ENCODE measurements around the gene AFTPH.

The AFTPH gene

DNA sequence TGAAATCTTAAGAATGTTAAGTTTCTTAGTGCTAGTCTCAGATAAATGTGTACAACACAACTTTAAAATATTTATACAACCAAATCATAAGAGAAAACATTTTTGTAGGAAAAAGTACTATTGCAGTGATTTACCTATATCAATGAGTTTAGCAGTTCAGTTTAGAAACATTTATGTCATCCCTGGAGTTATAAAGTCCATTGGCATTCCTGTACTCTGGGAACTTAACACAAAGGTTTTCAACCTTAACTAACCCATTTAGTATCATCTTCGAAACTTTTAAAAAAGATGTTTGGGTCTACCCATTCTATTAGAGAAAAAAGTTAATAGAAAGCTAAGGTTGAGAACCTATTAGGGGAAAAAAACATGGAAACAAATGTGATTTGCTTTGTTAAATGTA, 10.9 kb downstream of the AFTPH start:
- DNase-seq: no peak
- in situ Hi-C loops (cut with MboI; ENCODE audit: low pct_unique_long_range_greater_than_20kb, low sequenced_read_pairs): no loop called here

DNA sequence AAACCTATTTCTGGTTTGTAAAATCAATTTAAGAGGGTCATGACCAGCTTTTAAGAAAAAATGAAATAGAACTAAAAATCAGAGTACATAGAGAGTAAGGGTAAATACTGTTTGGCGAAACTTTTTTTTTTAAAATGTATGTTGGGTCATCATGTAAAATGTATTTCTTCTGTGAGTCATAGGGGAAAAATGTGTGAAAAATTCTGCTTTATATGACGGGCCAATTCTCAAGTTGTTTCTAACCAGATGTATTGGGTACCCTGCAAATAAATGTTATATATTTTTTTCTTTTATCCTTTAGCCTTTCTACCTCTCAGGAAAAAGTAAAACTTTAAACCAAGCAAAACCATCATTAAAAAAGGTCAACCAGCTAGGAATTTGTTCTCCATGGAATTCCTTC, 13.9 kb downstream of the AFTPH start:
- no peak for DNase-seq
- in situ Hi-C loops (cut with MboI; ENCODE audit: low pct_unique_long_range_greater_than_20kb, low sequenced_read_pairs): no loop called here

DNA sequence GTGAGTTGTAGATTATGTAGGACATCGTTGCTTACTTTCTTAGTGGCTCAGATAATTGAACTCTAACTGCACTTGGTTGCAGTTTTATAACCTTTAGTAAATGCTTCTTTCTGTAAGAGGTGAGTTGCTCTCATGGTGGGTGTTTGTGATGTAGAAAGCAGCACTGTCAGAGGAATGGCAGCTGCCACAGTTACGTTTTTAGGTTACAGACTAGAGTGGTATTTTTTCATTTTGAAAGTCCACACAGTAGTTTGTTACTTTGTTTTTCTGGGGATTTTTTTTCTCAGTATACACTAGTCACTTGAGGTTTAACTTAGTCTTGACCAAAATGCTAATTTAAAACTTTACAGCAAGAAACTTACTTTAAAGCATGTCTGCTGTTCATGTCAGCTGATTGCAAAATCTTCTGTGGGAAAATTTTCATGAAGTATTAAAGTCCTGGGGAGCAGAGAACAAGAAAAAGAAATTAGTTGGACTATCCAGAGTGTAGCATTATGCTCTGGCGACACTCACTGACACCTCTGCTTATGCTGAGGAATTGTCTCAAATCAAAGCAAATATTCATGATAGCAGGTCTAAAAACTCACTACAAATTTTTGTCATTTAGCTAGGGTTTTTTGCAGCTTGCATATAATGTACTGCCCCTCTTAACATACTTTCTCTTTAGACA, 14.8 kb downstream of the AFTPH start:
- in situ Hi-C loops (cut with MboI; ENCODE audit: low pct_unique_long_range_greater_than_20kb, low sequenced_read_pairs): no loop called here
- DNase-seq: no peak

DNA sequence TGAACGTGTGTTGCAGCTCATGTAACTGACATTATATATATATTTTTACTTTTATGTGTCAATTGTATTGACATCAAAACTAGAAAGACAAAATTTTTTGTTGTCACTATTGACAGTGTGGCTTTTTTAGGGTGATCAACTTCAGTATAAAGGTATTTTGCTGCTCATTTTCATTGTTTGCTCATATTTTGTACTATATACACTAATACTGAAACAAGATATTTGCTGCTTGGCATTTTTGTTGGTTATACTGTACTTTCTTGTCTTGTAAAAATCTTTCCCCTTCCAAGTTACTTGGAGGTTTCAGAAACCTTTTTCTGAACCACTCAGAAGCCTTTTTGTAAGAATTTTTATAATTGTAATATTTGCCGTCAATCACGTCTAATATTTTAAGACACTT, 16.5 kb downstream of the AFTPH start:
- in situ Hi-C loops (cut with MboI; ENCODE audit: low pct_unique_long_range_greater_than_20kb, low sequenced_read_pairs): no loop called here
- no peak for DNase-seq

DNA sequence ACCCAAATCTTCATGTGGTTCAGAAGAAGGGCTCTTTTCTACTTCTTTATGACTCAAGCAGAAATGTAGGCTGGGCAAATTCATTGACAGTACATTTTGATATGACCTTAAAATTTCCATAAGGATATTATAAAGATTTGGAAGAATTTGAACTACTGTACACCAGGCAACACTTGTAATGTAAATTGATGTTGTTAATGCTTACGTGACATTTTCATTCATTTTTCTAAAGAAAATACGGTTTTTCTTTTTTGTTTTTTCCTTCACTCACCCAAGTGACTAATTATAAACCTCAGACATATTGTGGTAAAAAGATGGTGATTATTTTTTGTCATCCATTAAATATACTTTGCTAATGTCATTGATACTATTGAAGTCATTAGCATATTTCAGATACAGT, 17.4 kb downstream of the AFTPH start:
- in situ Hi-C loops (cut with MboI; ENCODE audit: low pct_unique_long_range_greater_than_20kb, low sequenced_read_pairs): no loop called here
- DNase-seq: no peak

DNA sequence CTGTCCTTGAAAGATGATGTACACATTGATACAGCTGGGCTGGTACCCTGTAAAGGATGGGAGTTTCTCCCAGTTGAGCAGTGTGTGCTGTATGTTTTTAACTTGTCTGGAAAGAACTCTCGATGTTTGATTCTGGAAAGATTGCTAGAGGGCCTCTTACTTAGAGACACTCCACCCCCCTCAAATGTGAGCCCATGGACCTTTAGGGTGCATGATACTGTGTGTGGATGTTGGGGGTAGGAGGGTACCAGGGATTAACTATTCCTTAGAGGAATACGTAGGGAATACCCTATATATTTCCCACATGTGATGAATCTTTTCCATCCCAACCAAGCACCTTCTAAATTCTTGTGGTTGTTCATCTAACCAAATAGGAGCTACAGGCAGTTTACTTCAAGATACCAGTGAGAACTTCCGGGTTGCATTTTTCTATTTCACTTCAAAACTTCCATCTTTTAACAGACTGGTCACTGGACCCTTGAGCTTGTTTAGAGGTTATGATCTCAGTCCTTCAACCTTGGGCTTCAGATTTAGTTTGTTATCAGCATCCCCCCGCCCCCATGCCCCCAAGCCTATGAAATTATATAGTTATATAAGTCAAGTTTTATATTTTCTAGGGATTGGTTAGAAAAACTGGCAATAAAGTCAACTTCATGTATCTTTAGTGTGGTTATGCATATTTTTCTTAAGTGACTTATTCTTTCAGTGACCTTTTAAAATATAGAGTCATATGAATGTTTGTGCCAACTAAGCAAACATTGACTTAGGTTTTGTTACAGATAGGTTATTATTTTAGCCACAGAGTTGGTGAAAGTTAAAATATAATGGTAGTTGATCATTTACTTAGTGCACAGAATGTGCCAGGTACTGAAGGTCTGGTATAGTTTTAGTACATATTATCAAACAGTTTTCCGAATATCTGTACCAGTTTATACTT, 18.2 kb downstream of the AFTPH start:
- no peak for DNase-seq
- in situ Hi-C loops (cut with MboI; ENCODE audit: low pct_unique_long_range_greater_than_20kb, low sequenced_read_pairs): no loop called here

DNA sequence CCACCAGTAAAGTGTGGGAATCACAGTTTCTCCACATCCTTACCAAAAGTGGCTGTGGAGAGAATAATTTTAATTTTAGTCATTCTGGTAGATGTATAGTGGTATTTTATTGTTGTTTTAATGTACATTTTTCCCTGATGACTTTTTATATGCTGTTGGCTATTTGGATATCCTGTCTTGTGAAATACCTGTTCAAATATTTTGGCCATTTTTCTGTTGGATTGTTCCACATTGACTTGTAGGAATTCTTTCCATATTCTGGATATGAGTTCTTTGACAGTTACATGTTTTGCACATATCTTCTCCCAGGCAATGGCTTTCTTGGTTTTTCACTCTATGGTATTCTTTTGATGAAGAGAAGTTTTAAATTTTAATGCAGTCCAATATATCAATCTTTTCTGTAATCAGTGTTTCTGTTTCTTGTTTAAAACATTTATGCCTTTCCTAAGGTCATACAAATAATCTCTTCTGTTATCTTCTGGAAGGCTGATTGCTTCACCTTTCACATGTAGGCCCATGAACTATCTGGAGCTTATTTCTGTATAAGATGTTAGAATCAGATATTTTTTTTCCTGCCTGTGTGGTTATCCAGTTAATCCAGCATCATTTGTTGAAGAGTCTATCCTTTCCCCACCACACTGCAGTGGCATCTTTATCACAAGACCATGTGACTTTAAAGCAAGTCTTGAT, 19.0 kb downstream of the AFTPH start:
- in situ Hi-C loops (cut with MboI; ENCODE audit: low pct_unique_long_range_greater_than_20kb, low sequenced_read_pairs): no loop called here
- DNase-seq: no peak

DNA sequence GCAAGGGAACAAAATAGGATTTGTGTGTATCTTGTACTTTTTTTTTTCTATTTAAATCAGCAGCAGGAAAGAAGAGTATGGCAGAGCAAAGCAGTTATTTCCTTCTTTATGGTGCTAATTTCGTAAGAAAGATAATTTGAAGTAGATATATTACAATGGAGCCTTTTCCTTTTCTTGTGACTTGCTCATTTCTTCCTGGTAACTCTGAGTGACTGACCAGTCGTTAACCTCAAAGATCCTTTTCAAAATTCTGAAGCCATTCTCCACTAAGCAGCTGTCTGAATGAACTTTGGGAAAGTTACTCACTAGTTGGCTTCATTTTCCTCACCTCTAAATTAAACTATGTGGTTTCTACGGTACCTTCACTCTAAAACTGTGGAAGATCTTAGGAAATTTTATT, 24.6 kb downstream of the AFTPH start:
- in situ Hi-C loops (cut with MboI; ENCODE audit: low pct_unique_long_range_greater_than_20kb, low sequenced_read_pairs): no loop called here
- no peak for DNase-seq

DNA sequence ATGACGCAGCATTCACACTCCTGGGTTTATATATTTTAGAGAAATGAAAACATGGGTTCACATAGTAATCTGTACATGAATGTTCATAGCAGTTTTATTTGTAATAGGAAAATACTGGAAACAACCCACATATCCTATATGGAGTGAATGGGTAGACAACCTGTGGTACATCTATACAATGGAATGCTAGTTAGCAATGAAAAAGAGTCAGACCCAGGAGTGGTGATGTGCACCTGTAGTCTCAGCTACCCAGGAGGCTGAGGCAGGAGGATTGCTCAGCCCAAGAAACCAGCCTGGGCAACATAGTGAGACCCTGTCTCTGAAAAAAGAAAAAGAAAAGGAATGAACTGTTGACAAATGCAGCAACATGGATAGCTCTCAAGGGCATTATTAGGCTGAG, 25.9 kb downstream of the AFTPH start:
- in situ Hi-C loops (cut with MboI; ENCODE audit: low pct_unique_long_range_greater_than_20kb, low sequenced_read_pairs): no loop called here
- DNase-seq: no peak

DNA sequence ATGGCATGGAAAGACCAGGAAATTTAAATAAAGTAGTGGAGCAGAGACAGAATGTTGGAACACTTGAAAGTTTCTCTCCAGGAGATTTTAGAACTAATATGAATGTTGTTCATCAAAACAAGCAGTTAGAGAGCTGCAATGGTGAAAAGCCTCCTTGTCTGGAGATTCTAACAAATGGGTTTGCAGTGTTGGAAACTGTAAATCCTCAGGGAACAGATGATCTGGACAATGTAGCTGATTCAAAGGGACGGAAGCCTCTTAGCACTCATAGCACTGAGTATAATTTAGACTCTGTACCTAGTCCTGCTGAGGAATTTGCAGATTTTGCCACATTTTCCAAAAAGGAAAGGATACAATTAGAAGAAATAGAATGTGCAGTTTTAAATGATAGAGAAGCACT, 27.7 kb downstream of the AFTPH start:
- in situ Hi-C loops (cut with MboI; ENCODE audit: low pct_unique_long_range_greater_than_20kb, low sequenced_read_pairs): no loop called here
- DNase-seq: no peak

DNA sequence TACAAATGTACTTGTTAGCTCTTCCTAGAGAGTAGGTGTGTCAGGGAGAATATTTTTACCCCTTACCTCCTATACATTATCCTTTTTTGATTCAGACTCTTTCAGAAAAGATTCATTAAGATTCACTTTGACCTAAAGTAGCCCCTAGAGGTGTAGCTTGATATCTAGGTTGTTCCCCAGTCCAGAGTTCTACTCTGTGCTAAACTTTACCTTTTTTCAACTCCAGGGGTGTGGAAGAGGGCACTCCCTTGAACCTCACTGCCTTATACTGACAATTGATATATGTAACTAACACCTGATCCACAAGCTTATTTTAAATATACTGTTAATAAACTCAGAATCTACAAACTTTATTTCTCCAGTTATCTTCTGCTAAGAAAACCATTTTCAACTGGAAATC, 30.0 kb downstream of the AFTPH start:
- DNase-seq: no peak
- in situ Hi-C loops (cut with MboI; ENCODE audit: low pct_unique_long_range_greater_than_20kb, low sequenced_read_pairs): no loop called here

DNA sequence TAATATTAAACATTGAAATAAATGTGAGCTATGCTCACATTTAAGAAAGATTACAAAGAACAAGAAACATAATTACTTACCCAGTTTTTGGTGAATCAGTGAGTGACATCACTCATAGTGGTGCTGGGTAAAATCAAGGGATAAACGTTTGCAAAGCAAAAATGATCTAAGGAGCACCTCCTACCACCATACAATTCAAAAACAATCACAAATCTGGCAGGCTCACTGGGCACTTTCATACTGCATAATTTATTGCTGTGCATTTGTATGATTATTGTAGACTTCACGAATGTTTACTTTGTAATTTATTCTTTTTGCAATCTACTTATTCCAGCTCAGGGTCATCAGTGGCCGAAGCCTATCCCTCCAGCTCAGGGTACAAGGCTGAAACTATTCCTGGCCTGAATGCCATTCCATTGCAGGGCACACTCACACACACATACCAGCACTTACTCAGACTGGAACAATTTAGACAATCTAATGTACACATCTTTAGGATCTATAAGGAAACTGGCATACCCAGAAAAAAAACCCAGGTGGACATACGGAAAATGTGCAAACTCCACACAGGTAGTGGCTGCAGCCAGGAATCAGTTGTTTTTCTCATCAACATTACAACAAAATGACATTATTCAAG, 34.4 kb downstream of the AFTPH start:
- DNase-seq: no peak
- in situ Hi-C loops (cut with MboI; ENCODE audit: low pct_unique_long_range_greater_than_20kb, low sequenced_read_pairs): no loop called here

DNA sequence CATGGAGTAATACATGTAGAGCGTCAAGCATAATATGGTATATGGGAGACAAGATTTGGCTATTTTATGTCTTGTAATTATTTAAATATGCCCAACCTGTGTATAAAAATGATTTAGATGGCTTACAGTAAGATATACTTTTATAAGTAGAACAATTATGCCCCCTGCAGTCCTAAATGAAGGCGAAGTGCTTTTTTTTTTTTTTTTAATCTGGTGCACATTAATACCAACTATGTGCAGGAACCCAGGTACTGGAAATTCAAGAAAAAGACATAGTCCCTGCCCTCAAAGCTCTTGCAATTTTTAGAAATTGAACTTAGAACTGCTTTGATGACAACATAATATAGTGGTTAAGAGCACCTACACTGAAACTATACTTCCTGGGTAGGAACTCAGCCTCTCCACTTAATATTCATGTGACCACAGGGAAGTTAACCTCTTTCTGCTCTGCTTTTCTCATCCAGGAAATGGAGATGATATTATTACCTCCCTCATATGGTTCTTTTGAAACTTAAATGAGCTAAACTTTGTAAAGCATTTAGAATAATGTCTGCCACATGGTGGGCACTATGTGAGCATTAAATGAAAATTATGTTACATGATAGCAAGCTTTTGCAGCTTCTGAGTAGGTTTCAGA, 38.1 kb downstream of the AFTPH start:
- in situ Hi-C loops (cut with MboI; ENCODE audit: low pct_unique_long_range_greater_than_20kb, low sequenced_read_pairs): no loop called here
- peak; percentile 56 for DNase-seq

DNA sequence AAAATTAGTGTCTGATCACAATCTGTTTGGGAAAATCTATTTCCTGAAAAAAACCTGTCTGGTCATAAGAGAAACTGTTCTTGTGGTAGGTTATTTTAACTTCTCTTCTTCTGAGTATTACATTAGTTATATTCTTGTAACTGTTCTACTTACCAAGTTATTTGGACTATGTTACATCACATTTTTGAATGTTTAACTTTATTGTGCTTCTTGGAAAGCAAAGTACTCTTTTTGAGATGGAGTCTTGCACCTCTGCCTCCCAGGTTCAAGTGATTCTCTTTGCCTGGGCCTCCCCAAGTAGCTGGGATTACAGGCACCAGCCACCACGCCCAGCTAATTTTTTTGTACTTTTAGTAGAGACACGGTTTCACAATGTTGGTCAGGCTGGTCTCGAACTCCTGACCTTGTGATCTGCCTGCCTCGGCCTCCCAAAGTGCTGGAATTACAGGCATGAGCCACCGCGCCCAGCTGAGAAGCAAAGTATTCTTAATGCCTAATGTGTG, 39.4 kb downstream of the AFTPH start:
- no peak for DNase-seq
- in situ Hi-C loops (cut with MboI; ENCODE audit: low pct_unique_long_range_greater_than_20kb, low sequenced_read_pairs): no loop called here

DNA sequence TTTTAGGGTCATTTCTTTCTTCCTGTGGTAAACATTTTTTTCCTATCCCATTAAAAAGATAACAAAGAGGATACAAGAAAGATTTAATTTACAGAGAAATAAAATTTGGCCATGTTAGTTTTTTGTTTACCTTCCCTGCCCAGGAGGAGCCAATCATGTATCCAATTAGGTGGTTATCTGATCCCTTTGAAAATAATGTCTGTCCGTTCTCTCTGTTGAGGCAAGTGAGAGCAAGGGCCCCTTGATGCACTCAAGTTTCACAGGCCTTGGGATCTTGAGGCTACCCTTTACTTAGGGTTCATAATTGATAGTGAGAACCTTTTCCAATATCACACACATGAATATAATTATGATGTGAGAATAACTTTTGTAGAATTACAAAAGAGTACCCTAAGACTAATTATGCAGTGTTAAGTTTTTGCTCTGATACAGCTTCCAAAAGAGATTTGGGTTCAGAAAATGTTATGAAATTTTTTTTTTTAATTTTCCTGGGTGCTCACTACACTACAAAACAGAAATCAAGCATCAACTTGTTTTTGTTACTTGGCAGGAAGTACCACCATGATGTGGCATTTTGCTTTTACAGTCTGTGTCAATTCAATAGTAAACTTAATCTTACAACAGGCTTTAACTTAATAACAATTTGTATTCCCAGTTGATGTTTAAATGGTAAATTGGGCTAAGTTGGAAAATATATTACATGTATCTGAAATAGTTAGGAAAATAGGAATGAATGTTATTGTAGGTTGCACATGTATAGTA, 42.0 kb downstream of the AFTPH start:
- no peak for DNase-seq
- in situ Hi-C loops (cut with MboI; ENCODE audit: low pct_unique_long_range_greater_than_20kb, low sequenced_read_pairs): no loop called here

DNA sequence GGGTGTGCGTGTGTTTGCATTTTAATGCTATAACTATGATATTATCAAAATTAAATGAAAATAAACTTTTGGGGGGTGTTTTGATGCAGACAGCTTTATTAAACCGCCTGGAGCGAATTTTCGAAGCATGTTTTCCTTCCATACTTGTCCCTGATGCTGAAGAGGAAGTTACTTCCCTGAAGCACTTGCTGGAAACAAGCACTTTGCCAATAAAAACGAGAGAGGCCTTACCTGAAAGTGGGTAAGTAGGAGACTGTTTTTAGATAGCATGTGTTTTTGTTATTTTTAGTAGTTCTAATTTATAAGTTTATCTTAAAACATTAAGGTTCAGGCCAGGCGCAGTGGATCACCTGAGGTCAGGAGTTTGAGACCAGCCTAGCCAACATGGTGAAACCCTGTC, 43.3 kb downstream of the AFTPH start:
- no peak for DNase-seq
- in situ Hi-C loops (cut with MboI; ENCODE audit: low pct_unique_long_range_greater_than_20kb, low sequenced_read_pairs): no loop called here

DNA sequence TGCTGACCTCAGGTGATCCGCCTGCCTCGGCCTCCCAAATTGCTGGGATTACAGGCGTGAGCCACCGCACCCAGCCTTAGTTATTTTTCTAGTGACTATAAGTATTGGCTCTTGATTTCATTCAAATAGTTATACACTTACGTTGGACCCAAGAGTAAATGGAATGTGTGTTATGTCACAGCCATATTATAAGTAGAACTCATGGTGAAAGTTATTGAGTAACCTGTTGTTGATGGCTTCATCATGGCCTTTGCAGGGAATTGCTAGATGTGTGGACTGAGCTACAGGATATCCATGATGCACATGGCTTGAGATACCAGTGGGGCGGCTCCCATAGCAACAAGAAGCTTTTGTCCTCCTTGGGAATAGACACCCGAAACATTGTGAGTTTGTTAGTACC, 44.7 kb downstream of the AFTPH start:
- in situ Hi-C loops (cut with MboI; ENCODE audit: low pct_unique_long_range_greater_than_20kb, low sequenced_read_pairs): no loop called here
- DNase-seq: no peak

DNA sequence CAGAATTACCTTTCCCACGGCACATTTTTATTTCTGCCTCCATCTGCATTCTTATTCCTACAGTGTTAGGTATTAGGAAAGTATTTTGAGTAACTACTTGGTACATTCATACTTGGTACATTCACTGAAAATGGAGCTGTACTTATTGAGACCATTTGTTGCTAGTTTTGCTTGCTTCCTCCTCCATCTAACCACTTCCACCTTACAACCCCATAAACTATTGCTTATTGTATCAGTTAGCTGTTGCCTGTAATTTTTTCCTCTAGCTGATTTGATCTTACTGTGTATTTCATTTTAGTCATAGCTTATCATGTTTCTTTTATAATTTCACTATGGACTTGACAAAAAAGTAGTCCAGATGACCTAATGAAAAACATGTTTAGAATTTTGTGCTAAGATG, 50.7 kb downstream of the AFTPH start:
- DNase-seq: no peak
- in situ Hi-C loops (cut with MboI; ENCODE audit: low pct_unique_long_range_greater_than_20kb, low sequenced_read_pairs): no loop called here
